Activated CD8-positive, alpha-beta T cell treated with anti-CD3 and anti-CD28 coated beads for 36 hours (primary cell): Measurements from ENCODE around the gene OR52E1. TPM values are rescaled to one million over a fixed set of nuclear protein-coding genes. Genes with fewer than 3 reads are reported as not detected.

Experiments used
- ATAC-seq: fragments of 200-7000 bp; cut with Tn5 transposase; one replicate; pipeline ENCODE4 v1.10.0; 2021; ENCODE audit warnings: mild to moderate bottlenecking, moderate library complexity
- CTCF ChIA-PET: fragments of 350-600 bp; sonication (Branson Sonifier 250); formaldehyde crosslinking; loops from one replicate; lab custom pipeline; 2021; ENCODE audit warnings: antibody characterized with exemption; lab: Charles Lee
- POLR2A ChIA-PET: fragments of 350-600 bp; sonication (Branson Sonifier 250); formaldehyde crosslinking; loops from one replicate; lab custom pipeline; 2021; ENCODE audit warnings: antibody characterized with exemption; lab: Charles Lee
- DNase-seq: peaks from one replicate; pipeline ENCODE4 v3.0.0-alpha.2; 2020
- H3K27ac Mint-ChIP-seq: one replicate; pipeline ENCODE4 v1.8.0; 2021; ENCODE audit warnings: mild to moderate bottlenecking, mixed read lengths
- H3K27me3 Mint-ChIP-seq: one replicate; pipeline ENCODE4 v1.8.0; 2021; ENCODE audit warnings: mixed read lengths
- H3K36me3 Mint-ChIP-seq: one replicate; pipeline ENCODE4 v1.8.0; 2021; ENCODE audit warnings: low read depth, mixed read lengths
- H3K4me1 Mint-ChIP-seq: one replicate; pipeline ENCODE4 v1.8.0; 2021; ENCODE audit warnings: low read depth, mixed read lengths
- H3K4me3 Mint-ChIP-seq: one replicate; pipeline ENCODE4 v1.8.0; 2021; ENCODE audit warnings: mild to moderate bottlenecking, moderate library complexity, mixed read lengths
- H3K9me3 Mint-ChIP-seq: one replicate; pipeline ENCODE4 v1.8.0; 2021; ENCODE audit warnings: mixed read lengths
- CTCF ChIP-seq: fragments of 200-600 bp; IDR thresholded peaks from one replicate; pipeline ENCODE4 v1.8.0; 2022; ENCODE audit warnings: antibody characterized with exemption, mild to moderate bottlenecking
- intact Hi-C: fragments of 100-400 bp; cut with micrococcal nuclease; formaldehyde crosslinking; loops from one replicate; pipeline ENCODE4 v1.10.0; 2022
- total RNA-seq, 2 experiments: library from RNA; stranded (reverse); gene quantifications; one replicate each; pipeline ENCODE4 v1.2.3, GENCODE V29; 2021

OR52E1 gene
- total RNA-seq, 2 experiments from 2014 or later = not detected

- intact Hi-C loops = no loop called here
- no peak for ATAC-seq
- H3K9me3 Mint-ChIP-seq = no peaks in the 10 kb centered on the region
These were observed 10.0 kb upstream of the OR52E1 start, which contains the start of gene OR52E2 for GRCh38 chr11:5059391-5059790. Gene OR52E2, minus strand, starts transcription at chr11:5059627. Its CDS starts 0 bp downstream, at chr11:5059627.

GRCh38 chr11:5065027-5065426, 4.3 kb upstream of the OR52E1 start:
- ATAC-seq = no peak
- H3K4me3 Mint-ChIP-seq = no peak overlapping the region
- H3K27me3 Mint-ChIP-seq = peaks cover 1% of the 10 kb centered on the region
- ChIA-PET CTCF (no interaction called here), POLR2A (no interaction called here)
- no peaks in the 10 kb centered on the region for H3K9me3 Mint-ChIP-seq
- H3K4me1 Mint-ChIP-seq = no peaks in the 10 kb centered on the region
- H3K36me3 Mint-ChIP-seq = no peaks in the 10 kb centered on the region
- TF ChIP-seq CTCF = no peak
- intact Hi-C loops = no loop called here
- no peak overlapping the region for H3K27ac Mint-ChIP-seq
- no peak for DNase-seq

More at GRCh38 chr11:5059391-5059790, 10.0 kb upstream of the OR52E1 start, which contains the start of gene OR52E2:
- TF ChIP-seq CTCF = no peak
- ChIA-PET CTCF (no interaction called here), POLR2A (no interaction called here)
- no peak within 1 kb of the TSS for H3K4me3 Mint-ChIP-seq
- no peak within 1 kb of the TSS for H3K27ac Mint-ChIP-seq
- H3K36me3 Mint-ChIP-seq = no peaks in the 10 kb centered on the region
- no peak for DNase-seq
- H3K27me3 Mint-ChIP-seq = peaks cover 6% of the 10 kb centered on the region
- no peaks in the 10 kb centered on the region for H3K4me1 Mint-ChIP-seq

GRCh38 chr11:5071799-5072198, 2.4 kb downstream of the OR52E1 start:
- no peaks in the 10 kb centered on the region for H3K4me1 Mint-ChIP-seq
- ATAC-seq (no peak), DNase-seq (no peak)
- H3K27ac Mint-ChIP-seq = no peak overlapping the region
- ChIA-PET POLR2A (no interaction called here), CTCF (no interaction called here)
- no peaks in the 10 kb centered on the region for H3K36me3 Mint-ChIP-seq
- H3K9me3 Mint-ChIP-seq = no peaks in the 10 kb centered on the region
- intact Hi-C loops = no loop called here
- H3K27me3 Mint-ChIP-seq = peaks cover 1% of the 10 kb centered on the region
- H3K4me3 Mint-ChIP-seq = no peak overlapping the region
- no peak for TF ChIP-seq CTCF

GRCh38 chr11:5081405-5081804, 12.0 kb downstream of the OR52E1 start:
- no peaks in the 10 kb centered on the region for H3K4me1 Mint-ChIP-seq
- H3K9me3 Mint-ChIP-seq = no peaks in the 10 kb centered on the region
- H3K27ac Mint-ChIP-seq = no peak overlapping the region
- no peaks in the 10 kb centered on the region for H3K27me3 Mint-ChIP-seq
- POLR2A ChIA-PET = no interaction called here
- ATAC-seq (no peak), DNase-seq (no peak)
- intact Hi-C loops = no loop called here
- H3K4me3 Mint-ChIP-seq = no peak overlapping the region
- CTCF ChIA-PET = no interaction called here
- no peak for TF ChIP-seq CTCF
- H3K36me3 Mint-ChIP-seq = no peaks in the 10 kb centered on the region

- Mint-ChIP-seq H3K36me3 (no peaks in the 10 kb centered on the region), H3K27me3 (no peaks in the 10 kb centered on the region), H3K4me3 (no peak overlapping the region), H3K9me3 (no peaks in the 10 kb centered on the region), H3K4me1 (no peaks in the 10 kb centered on the region), H3K27ac (no peak overlapping the region)
- ATAC-seq (no peak), DNase-seq (no peak)
- ChIA-PET POLR2A (no interaction called here), CTCF (no interaction called here)
- no peak for TF ChIP-seq CTCF
- intact Hi-C loops = no loop called here
These were observed 14.2 kb downstream of the OR52E1 start for GRCh38 chr11:5083602-5084001.
